Measurements from ENCODE around the gene ARFIP1.
"Not testable (repeated sequence)": the region's sequence is repeated elsewhere in the genome, so short reads cannot be mapped to it uniquely, and the experiment has no call there.

Gene ARFIP1

GRCh38 chr4:152885185-152885584 is 105.4 kb downstream of the ARFIP1 start:
- DNase-seq (ENCODE audit: low read depth) = no peak
- no peak for TF ChIP-seq CTCF (IDR thresholded peaks at IDR 0.05; ENCODE audit: control insufficient read depth, insufficient read depth, low read depth, low read length, missing control alignments)
- H3K4me3 ChIP-seq (ENCODE audit: control insufficient read depth, low read depth, low read length) = no peak overlapping the region

- no peak for TF ChIP-seq CTCF (IDR thresholded peaks at IDR 0.05; ENCODE audit: control insufficient read depth, insufficient read depth, low read depth, low read length, missing control alignments)
- no peak for DNase-seq (ENCODE audit: low read depth)
- H3K4me3 ChIP-seq (ENCODE audit: control insufficient read depth, low read depth, low read length) = no peak overlapping the region
Observed at GRCh38 chr4:152886201-152886600, 106.4 kb downstream of the ARFIP1 start.

GRCh38 chr4:152887981-152888380 is 108.2 kb downstream of the ARFIP1 start:
- H3K4me3 ChIP-seq (ENCODE audit: control insufficient read depth, low read depth, low read length) = no peak overlapping the region
- no peak for TF ChIP-seq CTCF (IDR thresholded peaks at IDR 0.05; ENCODE audit: control insufficient read depth, insufficient read depth, low read depth, low read length, missing control alignments)
- no peak for DNase-seq (ENCODE audit: low read depth)

DNA sequence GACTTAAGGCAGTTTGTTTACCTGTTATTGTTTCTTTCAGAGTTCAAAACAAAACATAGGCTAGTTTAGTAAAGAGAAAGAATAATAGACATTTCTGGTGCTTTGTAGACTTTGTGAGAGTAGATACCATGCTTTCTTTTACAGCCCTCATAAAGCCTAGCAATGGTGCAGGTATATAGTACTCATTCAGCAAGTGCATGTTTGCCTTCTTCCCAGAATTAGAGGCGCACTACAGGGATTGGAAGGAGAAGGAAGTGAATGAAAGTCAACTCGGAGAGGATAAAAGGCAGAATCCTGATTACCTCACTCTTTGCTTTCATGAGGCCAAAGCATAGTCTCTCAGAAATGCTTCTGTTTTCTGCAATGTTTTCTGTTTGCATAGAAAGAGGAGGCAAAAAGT is 113.2 kb downstream of the ARFIP1 start:
- no peak for TF ChIP-seq CTCF (IDR thresholded peaks at IDR 0.05; ENCODE audit: control insufficient read depth, insufficient read depth, low read depth, low read length, missing control alignments)
- DNase-seq (ENCODE audit: low read depth) = no peak
- H3K4me3 ChIP-seq (ENCODE audit: control insufficient read depth, low read depth, low read length) = no peak overlapping the region

DNA sequence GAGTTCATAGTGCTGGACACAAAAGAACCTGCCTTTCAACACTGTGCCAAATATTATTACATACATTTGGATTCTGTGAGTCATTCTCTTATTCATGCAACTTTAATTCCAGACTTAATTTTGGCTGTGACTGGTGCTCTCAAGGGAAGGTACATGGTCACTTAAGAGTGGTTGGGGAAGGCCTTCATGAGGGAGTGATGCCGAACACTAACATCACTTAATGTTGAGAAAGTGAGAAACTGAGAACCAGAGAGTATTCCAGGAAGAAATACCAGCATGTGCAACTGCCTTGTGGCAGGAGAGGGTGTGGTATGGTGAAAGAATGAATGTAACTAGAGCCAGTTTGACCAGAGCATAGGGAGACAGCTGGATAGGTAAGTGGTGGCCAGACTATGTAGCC is 114.9 kb downstream of the ARFIP1 start:
- H3K4me3 ChIP-seq (ENCODE audit: control insufficient read depth, low read depth, low read length) = no peak overlapping the region
- DNase-seq (ENCODE audit: low read depth) = no peak
- TF ChIP-seq CTCF (IDR thresholded peaks at IDR 0.05; ENCODE audit: control insufficient read depth, insufficient read depth, low read depth, low read length, missing control alignments) = no peak

- H3K4me3 ChIP-seq (ENCODE audit: control insufficient read depth, low read depth, low read length) = no peak overlapping the region
- no peak for TF ChIP-seq CTCF (IDR thresholded peaks at IDR 0.05; ENCODE audit: control insufficient read depth, insufficient read depth, low read depth, low read length, missing control alignments)
- DNase-seq (ENCODE audit: low read depth) = peak; percentile 11
Observed at GRCh38 chr4:152896811-152897210, 117.1 kb downstream of the ARFIP1 start.

DNA sequence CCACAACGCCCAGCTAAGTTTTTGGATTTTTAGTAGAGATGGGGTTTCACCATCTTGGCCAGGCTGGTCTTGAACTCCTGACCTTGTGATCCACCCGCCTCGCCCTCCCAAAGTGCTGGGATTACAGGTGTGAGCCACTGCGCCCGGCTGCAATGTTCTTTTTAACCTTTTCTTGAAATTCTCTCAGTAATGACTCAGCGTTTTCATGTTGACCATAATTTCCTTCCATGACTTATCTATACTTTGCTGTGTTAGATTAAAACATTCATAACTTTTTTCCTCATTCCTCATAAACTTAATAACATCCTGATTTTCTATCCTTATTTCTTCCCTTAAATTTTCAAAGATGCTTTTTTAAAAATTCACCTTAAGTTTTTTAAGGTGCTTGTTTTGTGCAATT is 118.4 kb downstream of the ARFIP1 start:
- not testable (repeated sequence) for DNase-seq (ENCODE audit: low read depth); H3K4me3 ChIP-seq (ENCODE audit: control insufficient read depth, low read depth, low read length)

All from AG09309 (cell line).